B cell (primary cell): Measurements from ENCODE around the gene BMP6. TPM values are rescaled to one million over a fixed set of nuclear protein-coding genes. Genes with fewer than 3 reads are reported as not detected.

Experiments used
- ATAC-seq: fragments of 200-7000 bp; cut with Tn5 transposase; one replicate; pipeline ENCODE4 v1.10.0; 2021; ENCODE audit warnings: low read depth, mild to moderate bottlenecking, moderate number of reproducible peaks, moderate library complexity
- CTCF ChIA-PET: fragments of 350-600 bp; sonication (Branson Sonifier 250); formaldehyde crosslinking; loops from one replicate; lab custom pipeline; 2021; ENCODE audit warnings: antibody characterized with exemption, inconsistent platforms; lab: Charles Lee
- POLR2A ChIA-PET: fragments of 350-600 bp; sonication (Branson Sonifier 250); formaldehyde crosslinking; loops from one replicate; lab custom pipeline; 2021; ENCODE audit warnings: antibody characterized with exemption; lab: Charles Lee
- DNase-seq: peaks from one replicate; pipeline ENCODE4 v3.0.0; 2013
- H2AFZ ChIP-seq: 2 replicates; pipeline ENCODE4 v1.6.1; 2012; ENCODE audit warnings: mild to moderate bottlenecking, low read depth, low read length; ENCODE audit not compliant: insufficient read depth, poor library complexity, severe bottlenecking
- H3K27ac ChIP-seq, 2 donors: 1 replicate in 1 of 2; 2 replicates in 1 of 2; pipeline ENCODE4 v1.5.1; 2012 to 2013; ENCODE audit warnings: low read length in 2 of 2, mild to moderate bottlenecking in 2 of 2, moderate library complexity in 1 of 2
- H3K27me3 ChIP-seq, 4 experiments: fragments of 200-600 bp in 1 of 4; sonication (generic) in 1 of 4; replicated peaks in 1 of 4; 1 replicate in 2 of 4; 2 replicates in 2 of 4; pipeline versions ENCODE4 v1.6.1 to v1.7.0; 2013 to 2016; ENCODE audit warnings: low read length in 3 of 4, mild to moderate bottlenecking in 2 of 4, mixed read lengths in 1 of 4, moderate library complexity in 1 of 4; ENCODE audit not compliant: insufficient read depth in 4 of 4, control insufficient read depth in 3 of 4; ENCODE audit errors: control extremely low read depth in 1 of 4
- H3K36me3 ChIP-seq, 2 experiments: replicated peaks in 1 of 2; 1 replicate in 1 of 2; 2 replicates in 1 of 2; pipeline versions ENCODE4 v1.6.1 to v1.7.1; 2013; ENCODE audit warnings: low read length in 1 of 2; ENCODE audit not compliant: insufficient read depth in 2 of 2, control insufficient read depth in 1 of 2; ENCODE audit errors: control extremely low read depth in 1 of 2, extremely low read depth in 1 of 2
- H3K4me1 ChIP-seq, 2 donors: fragments of 200-600 bp in 1 of 2; sonication (generic) in 1 of 2; 1 replicate in 1 of 2; 2 replicates in 1 of 2; pipeline versions ENCODE4 v1.5.1 to v1.6.1; 2013 to 2017; ENCODE audit warnings: low read length in 2 of 2; ENCODE audit not compliant: control insufficient read depth in 2 of 2, insufficient read depth in 2 of 2
- H3K4me2 ChIP-seq: replicated peaks from 2 replicates; pipeline ENCODE3; 2012; ENCODE audit warnings: mild to moderate bottlenecking, low read depth, low read length; ENCODE audit not compliant: poor library complexity, severe bottlenecking
- H3K4me3 ChIP-seq, 5 experiments: fragments of 200-600 bp in 1 of 5; sonication (generic) in 1 of 5; 1 replicate in 3 of 5; 2 replicates in 2 of 5; pipeline versions ENCODE4 v1.5.1 to v1.7.0; 2011 to 2016; ENCODE audit warnings: low read length in 4 of 5, mild to moderate bottlenecking in 4 of 5, low read depth in 2 of 5, control low read depth in 1 of 5, moderate library complexity in 1 of 5; ENCODE audit not compliant: insufficient read depth in 1 of 5; ENCODE audit errors: control extremely low read depth in 1 of 5, extremely low read depth in 1 of 5
- H3K79me2 ChIP-seq: fragments of 200-600 bp; sonication (generic); one replicate; pipeline ENCODE4 v1.6.0; 2016; ENCODE audit warnings: low read length; ENCODE audit not compliant: control insufficient read depth, insufficient read depth
- H3K9ac ChIP-seq: fragments of 200-600 bp; sonication (generic); 2 replicates; pipeline ENCODE4 v1.6.1; 2017; ENCODE audit warnings: mild to moderate bottlenecking, low read length, moderate library complexity
- H3K9me3 ChIP-seq, 3 donors: one replicate each; pipeline versions ENCODE4 v1.6.1 to v1.7.1; 2013; ENCODE audit warnings: low read length in 2 of 3; ENCODE audit not compliant: control insufficient read depth in 2 of 3, insufficient read depth in 1 of 3; ENCODE audit errors: control extremely low read depth in 1 of 3
- H4K20me1 ChIP-seq: 2 replicates; pipeline ENCODE4 v1.6.0; 2012; ENCODE audit warnings: mild to moderate bottlenecking, low read length; ENCODE audit not compliant: insufficient read depth, control insufficient read depth, poor library complexity, severe bottlenecking
- H3K27ac Mint-ChIP-seq: one replicate; pipeline ENCODE4 v1.8.0; 2021; ENCODE audit warnings: mixed read lengths
- H3K27me3 Mint-ChIP-seq: one replicate; pipeline ENCODE4 v1.8.0; 2021; ENCODE audit warnings: mixed read lengths
- H3K4me1 Mint-ChIP-seq: one replicate; pipeline ENCODE4 v1.8.0; 2021; ENCODE audit warnings: mixed read lengths
- H3K4me3 Mint-ChIP-seq: one replicate; pipeline ENCODE4 v1.8.0; 2021; ENCODE audit warnings: mixed read lengths
- H3K9me3 Mint-ChIP-seq: one replicate; pipeline ENCODE4 v1.8.0; 2022; ENCODE audit warnings: mixed read lengths; ENCODE audit not compliant: insufficient read depth
- EZH2 ChIP-seq: IDR thresholded peaks from 2 replicates; pipeline ENCODE4 v1.6.1; 2012; ENCODE audit warnings: borderline replicate concordance, low read depth, mild to moderate bottlenecking, moderate library complexity, low read length; ENCODE audit not compliant: insufficient read depth, poor library complexity, severe bottlenecking
- WGBS: methylation state at CpG from one replicate; pipeline ENCODE4 v1.1.5; 2013; ENCODE audit warnings: missing lambda C conversion rate; ENCODE audit not compliant: insufficient coverage; 5-methylcytosine and 5-hydroxymethylcytosine counted together
- intact Hi-C: fragments of 100-400 bp; cut with micrococcal nuclease; formaldehyde crosslinking; loops from one replicate; pipeline ENCODE4 v1.10.0; 2022
- polyA plus RNA-seq: library from polyadenylated mRNA; depleted of rRNA; stranded (reverse); fragments of >200 nt; gene quantifications from 2 replicates; pipeline ENCODE4 v1.2.3, GENCODE V29; 2012
- total RNA-seq, 2 donors: library from RNA; stranded (reverse); fragments of 120-200 nt in 1 of 2; gene quantifications; 1 replicate in 1 of 2; 2 replicates in 1 of 2; pipeline versions ENCODE4 v1.2.3 to v1.2.4, GENCODE V29; 2013 to 2022
- TF ChIP-seq, protein P1 (sequence below): fragments of 200-600 bp; IDR thresholded peaks from one replicate; pipeline ENCODE4 v1.8.0; 2022; ENCODE audit warnings: antibody characterized with exemption, mild to moderate bottlenecking

Gene BMP6
- total and polyA plus RNA-seq, 2 donors (not counting 1 experiment from before 2014, with no cell fraction given), result 0.43 to 2.9 TPM

DNA sequence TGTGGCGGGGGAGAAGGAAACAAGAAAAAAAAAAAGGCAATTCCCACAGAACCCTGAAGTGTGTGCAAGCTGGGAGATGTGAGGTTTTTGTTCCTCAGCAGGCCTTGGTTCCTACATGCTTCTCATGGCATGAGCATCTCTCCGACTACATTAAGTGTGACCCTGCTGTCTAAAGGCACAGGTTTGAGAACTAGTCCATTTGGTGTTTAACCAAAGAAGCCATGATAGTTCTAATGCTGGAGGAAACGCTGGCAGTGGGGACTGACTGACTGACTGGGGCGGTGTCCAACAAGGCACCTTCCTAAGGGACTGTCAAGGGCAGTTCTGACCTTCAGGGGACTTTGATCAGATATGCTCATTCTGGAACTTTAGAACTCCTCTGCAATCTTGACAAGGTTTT lies 180.8 kb downstream of the BMP6 start:
- intact Hi-C loops, result no loop called here
- Histone ChIP-seq H3K9me3 (no peaks in the 10 kb centered on the region), H3K27ac (no peak overlapping the region), H3K27me3 (no peaks in the 10 kb centered on the region), H3K4me3 (no peak overlapping the region), H2AFZ (no peak overlapping the region), H3K36me3 (peaks cover 0 to 31% of the 10 kb centered on the region in 2 experiments), H3K79me2 (peaks cover 29% of the 10 kb centered on the region), H3K4me2 (no peak overlapping the region), H3K9ac (no peak overlapping the region), H3K4me1 (peaks cover 14 to 40% of the 10 kb centered on the region in 2 donors), H4K20me1 (peaks cover 31% of the 10 kb centered on the region)
- Mint-ChIP-seq H3K27ac (no peak overlapping the region), H3K27me3 (no peaks in the 10 kb centered on the region), H3K4me3 (no peak overlapping the region), H3K4me1 (peaks cover 31% of the 10 kb centered on the region), H3K9me3 (no peaks in the 10 kb centered on the region)
- 88% methylated on average over 3 of the region's 4 CpGs for WGBS
- no peak for TF ChIP-seq EZH2
- TF ChIP-seq, protein P1, sequence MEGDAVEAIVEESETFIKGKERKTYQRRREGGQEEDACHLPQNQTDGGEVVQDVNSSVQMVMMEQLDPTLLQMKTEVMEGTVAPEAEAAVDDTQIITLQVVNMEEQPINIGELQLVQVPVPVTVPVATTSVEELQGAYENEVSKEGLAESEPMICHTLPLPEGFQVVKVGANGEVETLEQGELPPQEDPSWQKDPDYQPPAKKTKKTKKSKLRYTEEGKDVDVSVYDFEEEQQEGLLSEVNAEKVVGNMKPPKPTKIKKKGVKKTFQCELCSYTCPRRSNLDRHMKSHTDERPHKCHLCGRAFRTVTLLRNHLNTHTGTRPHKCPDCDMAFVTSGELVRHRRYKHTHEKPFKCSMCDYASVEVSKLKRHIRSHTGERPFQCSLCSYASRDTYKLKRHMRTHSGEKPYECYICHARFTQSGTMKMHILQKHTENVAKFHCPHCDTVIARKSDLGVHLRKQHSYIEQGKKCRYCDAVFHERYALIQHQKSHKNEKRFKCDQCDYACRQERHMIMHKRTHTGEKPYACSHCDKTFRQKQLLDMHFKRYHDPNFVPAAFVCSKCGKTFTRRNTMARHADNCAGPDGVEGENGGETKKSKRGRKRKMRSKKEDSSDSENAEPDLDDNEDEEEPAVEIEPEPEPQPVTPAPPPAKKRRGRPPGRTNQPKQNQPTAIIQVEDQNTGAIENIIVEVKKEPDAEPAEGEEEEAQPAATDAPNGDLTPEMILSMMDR, result no peak
- DNase-seq, result no peak
- ATAC-seq, result no peak
- POLR2A ChIA-PET, result interaction anchor here (0.7 kb wide), 1 partner anchor 25 kb away, joined by 3 read pairs; no protein-coding TSS in a partner anchor
- CTCF ChIA-PET, result interaction anchor here (0.8 to 1.8 kb wide), 2 partner anchors 313 to 1320 kb away, joined by 4 read pairs; no protein-coding TSS in a partner anchor

DNA sequence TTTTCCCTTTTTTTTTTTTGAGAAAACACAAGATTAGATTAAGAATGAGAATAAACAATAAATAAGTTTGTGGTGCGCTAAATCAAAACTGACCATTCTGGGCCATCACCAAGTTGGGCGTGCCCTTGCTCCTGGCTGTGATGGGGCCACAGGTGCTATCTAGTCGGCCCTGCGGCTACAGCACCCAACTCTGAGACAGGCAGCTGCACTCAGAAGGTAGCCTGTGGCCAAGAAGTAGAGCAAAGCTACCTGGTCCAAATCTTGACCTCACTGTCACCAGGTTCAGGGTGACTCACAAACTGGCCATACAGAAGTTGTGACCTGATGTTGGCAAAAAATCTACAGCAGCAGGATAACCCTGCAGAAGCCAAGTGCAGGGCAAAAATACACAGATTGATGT lies 181.3 kb downstream of the BMP6 start:
- H3K4me1 Mint-ChIP-seq, result peaks cover 28% of the 10 kb centered on the region
- Histone ChIP-seq H3K79me2 (peaks cover 29% of the 10 kb centered on the region), H3K9ac (no peak overlapping the region), H3K27ac (peak overlapping the region in 1 of 2 donors; percentile 51), H2AFZ (no peak overlapping the region), H3K9me3 (no peaks in the 10 kb centered on the region), H3K27me3 (no peaks in the 10 kb centered on the region), H3K36me3 (peaks cover 0 to 27% of the 10 kb centered on the region in 2 experiments), H3K4me2 (no peak overlapping the region), H3K4me1 (peaks cover 14 to 44% of the 10 kb centered on the region in 2 donors), H4K20me1 (peaks cover 31% of the 10 kb centered on the region), H3K4me3 (no peak overlapping the region)
- POLR2A ChIA-PET, result interaction anchor here (0.7 kb wide), 1 partner anchor 25 kb away, joined by 3 read pairs; no protein-coding TSS in a partner anchor
- no peaks in the 10 kb centered on the region for H3K9me3 Mint-ChIP-seq
- H3K27me3 Mint-ChIP-seq, result no peaks in the 10 kb centered on the region
- ATAC-seq (no peak), DNase-seq (no peak)
- peak overlapping the region; percentile 53 for H3K27ac Mint-ChIP-seq
- CTCF ChIA-PET, result interaction anchor here (1.8 kb wide), 1 partner anchor 312 kb away, joined by 4 read pairs; no protein-coding TSS in a partner anchor
- no peak overlapping the region for H3K4me3 Mint-ChIP-seq
- TF ChIP-seq, protein P1, result no peak
- no peak for TF ChIP-seq EZH2
- WGBS, result 90% methylated on average over 4 of the region's 4 CpGs
- intact Hi-C loops, result no loop called here
